Peyer's patch (tissue), 4 donors: ENCODE results near the gene SUPV3L1. TPM values are rescaled to one million over a fixed set of nuclear protein-coding genes. Genes with fewer than 3 reads are reported as not detected.
A peak's percentile ranks its signal among the peaks of the same experiment; 100 is the strongest.

ENCODE experiments used
- DNase-seq, 3 donors: peaks; one replicate each; pipeline ENCODE4 v3.0.0-alpha.2; 2017 to 2019
- H3K27ac ChIP-seq, 4 donors: fragments of 200-600 bp; sonication (generic); one replicate each; pipeline ENCODE4 v1.5.1; 2016 to 2019
- H3K27me3 ChIP-seq, 2 donors: fragments of 200-600 bp; sonication (generic); one replicate each; pipeline ENCODE4 v1.5.1; 2019
- H3K36me3 ChIP-seq, 3 donors: fragments of 200-600 bp; sonication (generic); one replicate each; pipeline ENCODE4 v1.5.1; 2016 to 2019
- H3K4me1 ChIP-seq, 4 donors: fragments of 200-600 bp; sonication (generic); one replicate each; pipeline ENCODE4 v1.5.1; 2016 to 2019
- H3K4me3 ChIP-seq, 4 donors: fragments of 200-600 bp; sonication (generic); 1 replicate in 3 of 4; 2 replicates in 1 of 4; pipeline ENCODE4 v1.5.1; 2016 to 2019; ENCODE audit warnings: mild to moderate bottlenecking in 1 of 4
- H3K9me3 ChIP-seq, 4 donors: fragments of 200-600 bp; sonication (generic); one replicate each; pipeline ENCODE4 v1.5.1; 2016 to 2019; ENCODE audit warnings: mild to moderate bottlenecking in 1 of 4
- POLR2A ChIP-seq, 2 donors: fragments of 450-650 bp; IDR thresholded peaks; one replicate each; pipeline ENCODE4 v1.5.1; 2017; ENCODE audit warnings: antibody characterized with exemption in 2 of 2, mild to moderate bottlenecking in 2 of 2, moderate library complexity in 2 of 2
- total RNA-seq, 4 donors: library from RNA; depleted of rRNA; stranded (reverse); fragments of >200 nt; gene quantifications; one replicate each; pipeline ENCODE4 v1.1.0, GENCODE V29; 2016
- TF ChIP-seq, protein P1 (sequence below), 6 experiments: fragments of 450-650 bp in 4 of 6; fragments of 200-600 bp in 2 of 6; sonication (generic) in 1 of 6; IDR thresholded peaks; one replicate each; pipeline ENCODE4 v1.5.1; 2017 to 2019; ENCODE audit warnings: antibody characterized with exemption in 6 of 6, mild to moderate bottlenecking in 3 of 6, moderate library complexity in 1 of 6

Gene SUPV3L1
- total RNA-seq, 4 donors from 2014 or later, result 20.5 to 50.3 (median 31.2) TPM

- Histone ChIP-seq H3K4me3 (no peak overlapping the region), H3K4me1 (peaks cover 3 to 24% (median 13%) of the 10 kb centered on the region in 4 donors), H3K27me3 (no peaks in the 10 kb centered on the region), H3K27ac (peak overlapping the region in 3 of 4 donors; percentile 5 to 58 (median 41)), H3K9me3 (no peaks in the 10 kb centered on the region), H3K36me3 (peaks cover 0 to 13% (median 0%) of the 10 kb centered on the region in 3 donors)
- TF ChIP-seq, protein P1, sequence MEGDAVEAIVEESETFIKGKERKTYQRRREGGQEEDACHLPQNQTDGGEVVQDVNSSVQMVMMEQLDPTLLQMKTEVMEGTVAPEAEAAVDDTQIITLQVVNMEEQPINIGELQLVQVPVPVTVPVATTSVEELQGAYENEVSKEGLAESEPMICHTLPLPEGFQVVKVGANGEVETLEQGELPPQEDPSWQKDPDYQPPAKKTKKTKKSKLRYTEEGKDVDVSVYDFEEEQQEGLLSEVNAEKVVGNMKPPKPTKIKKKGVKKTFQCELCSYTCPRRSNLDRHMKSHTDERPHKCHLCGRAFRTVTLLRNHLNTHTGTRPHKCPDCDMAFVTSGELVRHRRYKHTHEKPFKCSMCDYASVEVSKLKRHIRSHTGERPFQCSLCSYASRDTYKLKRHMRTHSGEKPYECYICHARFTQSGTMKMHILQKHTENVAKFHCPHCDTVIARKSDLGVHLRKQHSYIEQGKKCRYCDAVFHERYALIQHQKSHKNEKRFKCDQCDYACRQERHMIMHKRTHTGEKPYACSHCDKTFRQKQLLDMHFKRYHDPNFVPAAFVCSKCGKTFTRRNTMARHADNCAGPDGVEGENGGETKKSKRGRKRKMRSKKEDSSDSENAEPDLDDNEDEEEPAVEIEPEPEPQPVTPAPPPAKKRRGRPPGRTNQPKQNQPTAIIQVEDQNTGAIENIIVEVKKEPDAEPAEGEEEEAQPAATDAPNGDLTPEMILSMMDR (IDR thresholded peaks at IDR 0.05), result no peak
- TF ChIP-seq POLR2A (IDR thresholded peaks at IDR 0.05), result no peak
- DNase-seq, result peak in 2 of 3 donors; percentile 67
Measured at GRCh38 chr10:69232736-69233480, 52.9 kb downstream of the SUPV3L1 start.

DNA sequence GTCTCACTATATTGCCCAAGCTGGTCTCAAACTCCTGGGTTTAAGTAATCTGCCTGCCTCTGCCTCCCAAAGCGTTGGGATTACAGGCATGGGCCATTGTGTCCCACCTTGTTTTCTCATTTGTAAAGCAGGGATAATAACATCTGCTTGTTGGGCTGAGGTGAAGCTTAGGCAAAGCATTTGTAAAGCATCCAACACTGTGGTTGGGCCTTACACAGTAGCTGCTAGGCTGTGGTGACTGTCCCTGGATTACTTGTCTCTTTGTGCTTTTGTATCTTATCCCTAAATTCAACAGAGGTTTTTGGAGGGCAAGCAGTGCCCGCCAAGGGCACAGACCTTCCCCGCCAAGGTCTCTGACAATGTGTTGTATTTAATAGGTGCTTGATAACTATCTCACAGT is 54.4 kb downstream of the SUPV3L1 start:
- peaks cover 0 to 21% (median 0%) of the 10 kb centered on the region in 3 donors for H3K36me3 ChIP-seq

DNA sequence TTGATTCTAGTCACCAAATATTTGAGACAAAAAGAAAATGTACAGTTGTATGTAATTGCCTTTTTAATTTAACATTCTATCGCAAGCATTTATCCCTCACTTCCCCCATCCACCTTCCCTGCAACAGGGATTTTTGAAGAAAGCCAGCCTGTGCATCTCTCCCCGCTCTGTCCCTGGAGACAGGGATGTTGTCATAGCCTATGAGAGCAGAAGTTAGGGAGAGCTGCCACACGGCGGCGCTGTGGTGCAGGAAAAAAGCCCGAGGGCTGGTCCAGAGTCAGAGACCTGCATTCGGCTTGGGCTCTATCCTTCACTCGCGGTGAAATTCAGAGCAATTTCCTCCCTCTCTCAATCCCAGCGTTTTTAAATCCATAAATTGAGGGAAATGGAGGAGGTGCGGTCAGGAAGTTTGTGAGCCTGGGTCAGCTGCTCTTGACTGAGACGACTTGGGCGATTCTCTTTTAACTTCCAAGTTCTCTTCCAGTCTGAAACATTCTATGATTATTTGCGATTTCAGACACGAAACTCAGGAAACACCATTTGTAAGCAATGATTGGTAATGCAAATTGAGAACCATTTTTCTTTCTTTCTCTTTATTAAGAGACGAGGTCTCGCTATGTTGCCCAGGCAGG is 57.6 kb downstream of the SUPV3L1 start:
- no peak for TF ChIP-seq POLR2A (IDR thresholded peaks at IDR 0.05)
- TF ChIP-seq, protein P1 (IDR thresholded peaks at IDR 0.05), result peak; percentile 84 to 94 (median 90)
- Histone ChIP-seq H3K4me1 (no peaks in the 10 kb centered on the region), H3K36me3 (peaks cover 0 to 20% (median 0%) of the 10 kb centered on the region in 3 donors), H3K27me3 (no peaks in the 10 kb centered on the region), H3K9me3 (no peaks in the 10 kb centered on the region), H3K27ac (no peak overlapping the region), H3K4me3 (no peak overlapping the region)
- DNase-seq, result peak; percentile 82 to 94 (median 91)

More for the DNA sequence above, 54.4 kb downstream of the SUPV3L1 start:
- TF ChIP-seq POLR2A (IDR thresholded peaks at IDR 0.05), result no peak
- TF ChIP-seq, protein P1 (IDR thresholded peaks at IDR 0.05), result no peak
- no peak for DNase-seq
- H3K4me1 ChIP-seq, result peaks cover 0 to 9% (median 8%) of the 10 kb centered on the region in 4 donors
- no peak overlapping the region for H3K4me3 ChIP-seq
- H3K27me3 ChIP-seq, result no peaks in the 10 kb centered on the region
- H3K27ac ChIP-seq, result no peak overlapping the region
- H3K9me3 ChIP-seq, result no peaks in the 10 kb centered on the region

DNA sequence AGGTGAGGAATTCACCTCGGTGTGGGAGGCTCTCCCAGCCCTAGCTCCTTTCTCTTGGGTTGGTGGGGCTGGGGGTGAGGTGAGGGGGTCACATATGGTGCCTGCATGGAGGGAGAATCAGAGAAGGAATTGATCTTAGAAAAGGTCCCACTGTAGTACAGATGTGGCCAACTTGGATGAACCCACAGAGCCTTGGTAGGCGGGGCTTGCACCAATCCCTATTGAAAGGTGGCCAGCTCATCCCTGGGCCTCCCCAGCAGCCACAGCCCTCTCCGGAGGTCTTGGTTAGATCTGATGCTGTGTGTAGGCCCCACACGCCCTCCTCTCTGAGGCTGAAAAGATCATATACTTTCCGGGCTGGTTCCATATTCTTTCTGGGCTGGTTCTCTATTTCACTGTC is 59.1 kb downstream of the SUPV3L1 start:
- peaks cover 0 to 26% (median 0%) of the 10 kb centered on the region in 3 donors for H3K36me3 ChIP-seq
- TF ChIP-seq, protein P1 (IDR thresholded peaks at IDR 0.05), result no peak
- TF ChIP-seq POLR2A (IDR thresholded peaks at IDR 0.05), result no peak

GRCh38 chr10:69239816-69240434 is 59.9 kb downstream of the SUPV3L1 start:
- Histone ChIP-seq H3K36me3 (peaks cover 0 to 32% (median 0%) of the 10 kb centered on the region in 3 donors), H3K4me1 (no peaks in the 10 kb centered on the region), H3K4me3 (no peak overlapping the region), H3K9me3 (no peaks in the 10 kb centered on the region), H3K27ac (no peak overlapping the region), H3K27me3 (no peaks in the 10 kb centered on the region)
- DNase-seq, result no peak
- TF ChIP-seq POLR2A (IDR thresholded peaks at IDR 0.05), result no peak
- TF ChIP-seq, protein P1 (IDR thresholded peaks at IDR 0.05), result no peak

More for the DNA sequence above, 59.1 kb downstream of the SUPV3L1 start:
- Histone ChIP-seq H3K4me3 (no peak overlapping the region), H3K27ac (no peak overlapping the region), H3K9me3 (no peaks in the 10 kb centered on the region), H3K4me1 (no peaks in the 10 kb centered on the region), H3K27me3 (no peaks in the 10 kb centered on the region)
- DNase-seq, result no peak
